GM08714 (cell line): Measurements from ENCODE around the gene HHIPL2.

Experiments used
- H3K4me3 ChIP-seq: fragments of 200-500 bp; sonication (Bioruptor generic); 2 replicates; pipeline ENCODE4 v1.5.1; 2014; ENCODE audit warnings: mild to moderate bottlenecking, low read length, inconsistent platforms
- ZNF274 ChIP-seq: IDR thresholded peaks from 2 replicates; pipeline ENCODE4 v1.6.1; 2012; ENCODE audit warnings: mild to moderate bottlenecking, low read depth, low read length

HHIPL2 gene

GRCh38 chr1:222555992-222556615 lies 8.2 kb upstream of the HHIPL2 start:
- H3K4me3 ChIP-seq = no peak overlapping the region
- TF ChIP-seq ZNF274 = no peak

- no peak for TF ChIP-seq ZNF274
Measured at GRCh38 chr1:222554177-222554576, 6.3 kb upstream of the HHIPL2 start.

GRCh38 chr1:222552882-222553281 lies 5.0 kb upstream of the HHIPL2 start:
- TF ChIP-seq ZNF274 = no peak
- H3K4me3 ChIP-seq = no peak overlapping the region

More at GRCh38 chr1:222554177-222554576, 6.3 kb upstream of the HHIPL2 start:
- H3K4me3 ChIP-seq = no peak overlapping the region

GRCh38 chr1:222547260-222547614 lies 667 bp downstream of the HHIPL2 start:
- no peak for TF ChIP-seq ZNF274
- H3K4me3 ChIP-seq = no peak overlapping the region

- no peak for TF ChIP-seq ZNF274
- no peak overlapping the region for H3K4me3 ChIP-seq
Measured at GRCh38 chr1:222546548-222547259, 1.2 kb downstream of the HHIPL2 start.

- H3K4me3 ChIP-seq = no peak overlapping the region
- no peak for TF ChIP-seq ZNF274
Measured at GRCh38 chr1:222546091-222546490, 1.8 kb downstream of the HHIPL2 start.

- no peak for TF ChIP-seq ZNF274
- no peak overlapping the region for H3K4me3 ChIP-seq
Measured at GRCh38 chr1:222543817-222544216, 4.1 kb downstream of the HHIPL2 start.

GRCh38 chr1:222540598-222540995 lies 7.3 kb downstream of the HHIPL2 start:
- no peak overlapping the region for H3K4me3 ChIP-seq
- TF ChIP-seq ZNF274 = no peak

- H3K4me3 ChIP-seq = no peak overlapping the region
- TF ChIP-seq ZNF274 = no peak
Measured at GRCh38 chr1:222539951-222540597, 7.8 kb downstream of the HHIPL2 start.

GRCh38 chr1:222535455-222535854 lies 12.4 kb downstream of the HHIPL2 start:
- no peak for TF ChIP-seq ZNF274
- no peak overlapping the region for H3K4me3 ChIP-seq

GRCh38 chr1:222530852-222531251 lies 17.1 kb downstream of the HHIPL2 start:
- H3K4me3 ChIP-seq = no peak overlapping the region
- TF ChIP-seq ZNF274 = no peak

GRCh38 chr1:222529916-222530315 lies 18.0 kb downstream of the HHIPL2 start:
- H3K4me3 ChIP-seq = no peak overlapping the region
- no peak for TF ChIP-seq ZNF274

- no peak for TF ChIP-seq ZNF274
- no peak overlapping the region for H3K4me3 ChIP-seq
Measured at GRCh38 chr1:222529181-222529580, 18.7 kb downstream of the HHIPL2 start.

- H3K4me3 ChIP-seq = no peak overlapping the region
- TF ChIP-seq ZNF274 = no peak
Measured at GRCh38 chr1:222525951-222526350, 22.0 kb downstream of the HHIPL2 start.

- no peak for TF ChIP-seq ZNF274
- no peak overlapping the region for H3K4me3 ChIP-seq
Measured at GRCh38 chr1:222523852-222524251, 24.1 kb downstream of the HHIPL2 start.
